Fibroblast of lung (primary cell): ENCODE measurements around the gene MXD1. TPM values are rescaled to one million over a fixed set of nuclear protein-coding genes. Genes with fewer than 3 reads are reported as not detected.

Experiments
- DNase-seq, 2 donors: peaks; one replicate each; pipeline versions ENCODE4 v3.0.0 to v3.0.0-alpha.2; 2010; ENCODE audit warnings: low read depth in 2 of 2
- H2AFZ ChIP-seq: 2 replicates; pipeline ENCODE4 v1.5.1; 2012; ENCODE audit warnings: low read length, control low read depth, inconsistent platforms
- H3K27ac ChIP-seq: 2 replicates; pipeline ENCODE4 v1.5.1; 2011; ENCODE audit warnings: low read length, control low read depth; ENCODE audit not compliant: insufficient read depth
- H3K27me3 ChIP-seq: 2 replicates; pipeline ENCODE4 v1.5.1; 2011; ENCODE audit warnings: mild to moderate bottlenecking, low read length; ENCODE audit not compliant: control insufficient read depth, insufficient read depth
- H3K36me3 ChIP-seq: 2 replicates; pipeline ENCODE4 v1.5.1; 2011; ENCODE audit warnings: low read length; ENCODE audit not compliant: control insufficient read depth, insufficient read depth
- H3K4me1 ChIP-seq: 2 replicates; pipeline ENCODE4 v1.5.1; 2011; ENCODE audit warnings: low read length; ENCODE audit not compliant: control insufficient read depth, insufficient read depth; ENCODE audit errors: extremely low read depth
- H3K4me2 ChIP-seq: 2 replicates; pipeline ENCODE4 v1.5.1; 2011; ENCODE audit warnings: low read length, control low read depth; ENCODE audit not compliant: insufficient read depth; ENCODE audit errors: extremely low read depth
- H3K4me3 ChIP-seq, 4 experiments: fragments of 200-600 bp in 1 of 4; sonication (generic) in 1 of 4; replicated peaks in 1 of 4; 2 replicates each; pipeline ENCODE4 v1.5.1; 2011 to 2016; ENCODE audit warnings: low read length in 4 of 4, low read depth in 3 of 4, mild to moderate bottlenecking in 3 of 4, control low read depth in 2 of 4, inconsistent platforms in 1 of 4, mixed read lengths in 1 of 4; ENCODE audit not compliant: insufficient read depth in 1 of 4; ENCODE audit errors: control extremely low read depth in 1 of 4
- H3K79me2 ChIP-seq: 2 replicates; pipeline ENCODE4 v1.5.1; 2012; ENCODE audit warnings: mild to moderate bottlenecking, low read length, inconsistent platforms; ENCODE audit not compliant: control insufficient read depth, insufficient read depth
- H3K9ac ChIP-seq: 2 replicates; pipeline ENCODE4 v1.5.1; 2011; ENCODE audit warnings: mild to moderate bottlenecking, low read length, control low read depth; ENCODE audit not compliant: insufficient read depth
- H3K9me3 ChIP-seq: 2 replicates; pipeline ENCODE4 v1.5.1; 2012; ENCODE audit warnings: low read depth, low read length; ENCODE audit not compliant: control insufficient read depth, insufficient read depth
- H4K20me1 ChIP-seq: 2 replicates; pipeline ENCODE4 v1.5.1; 2011; ENCODE audit warnings: low read length; ENCODE audit not compliant: control insufficient read depth, insufficient read depth; ENCODE audit errors: extremely low read depth
- CTCF ChIP-seq, 2 donors: IDR thresholded peaks in 1 of 2; conservative IDR thresholded peaks in 1 of 2; 1 replicate in 1 of 2; 2 replicates in 1 of 2; pipeline ENCODE4 v1.5.1; 2011 to 2012; ENCODE audit warnings: low read length in 2 of 2, control low read depth in 1 of 2, inconsistent platforms in 1 of 2, low read depth in 1 of 2, mild to moderate bottlenecking in 1 of 2
- EZH2 ChIP-seq: IDR thresholded peaks from 2 replicates; pipeline ENCODE4 v1.5.1; 2012; ENCODE audit warnings: low read length, control low read depth, mild to moderate bottlenecking; ENCODE audit errors: missing control alignments
- polyA plus RNA-seq, 2 donors: library from polyadenylated mRNA; depleted of rRNA in 1 of 2; stranded (reverse) in 1 of 2; unstranded in 1 of 2; fragments of >200 nt; gene quantifications; 2 replicates each; pipeline ENCODE4 v1.2.1, GENCODE V29; 2011 to 2012; ENCODE audit warnings: missing spikeins in 1 of 2
- total RNA-seq: library from RNA; depleted of rRNA; stranded (reverse); fragments of >200 nt; gene quantifications from 2 replicates; pipeline ENCODE4 v1.2.1, GENCODE V29; 2014

MXD1 gene
- total and polyA plus RNA-seq, 2 donors (not counting 1 experiment from before 2014, with no cell fraction given): 5.4 to 8.4 TPM

GRCh38 chr2:69946351-69947324 is 31.7 kb downstream of the MXD1 start:
- Histone ChIP-seq H4K20me1 (no peaks in the 10 kb centered on the region), H3K36me3 (no peaks in the 10 kb centered on the region), H3K27me3 (no peaks in the 10 kb centered on the region), H3K4me1 (peaks cover 9% of the 10 kb centered on the region), H3K4me3 (no peak overlapping the region), H3K27ac (peak overlapping the region; percentile 17), H2AFZ (no peak overlapping the region), H3K79me2 (no peaks in the 10 kb centered on the region), H3K9ac (no peak overlapping the region), H3K4me2 (peak overlapping the region; percentile 40), H3K9me3 (no peaks in the 10 kb centered on the region)
- TF ChIP-seq CTCF (conservative IDR thresholded peaks at IDR 0.05 in 1 of 2, IDR thresholded peaks at IDR 0.05 in 1 of 2; ENCODE audit: low read depth in 1 of 2, low read length in 2 of 2): no peak
- TF ChIP-seq EZH2: no peak
- peak; percentile 58 to 68 for DNase-seq

- no peak overlapping the region for H3K27ac ChIP-seq
Observed at GRCh38 chr2:69947325-69947931, 32.5 kb downstream of the MXD1 start.

More at GRCh38 chr2:69947325-69947931, 32.5 kb downstream of the MXD1 start:
- Histone ChIP-seq H3K4me1 (peaks cover 9% of the 10 kb centered on the region), H3K4me2 (no peak overlapping the region), H3K9ac (no peak overlapping the region), H3K27me3 (no peaks in the 10 kb centered on the region), H3K4me3 (no peak overlapping the region), H3K36me3 (no peaks in the 10 kb centered on the region), H4K20me1 (no peaks in the 10 kb centered on the region), H2AFZ (no peak overlapping the region), H3K79me2 (no peaks in the 10 kb centered on the region), H3K9me3 (no peaks in the 10 kb centered on the region)
- no peak for TF ChIP-seq CTCF (conservative IDR thresholded peaks at IDR 0.05 in 1 of 2, IDR thresholded peaks at IDR 0.05 in 1 of 2; ENCODE audit: low read depth in 1 of 2, low read length in 2 of 2)
- no peak for TF ChIP-seq EZH2
- DNase-seq: no peak
